ENCODE measurements around the gene SDSL. TPM values are rescaled to one million over a fixed set of nuclear protein-coding genes. Genes with fewer than 3 reads are reported as not detected.
A peak's percentile ranks its signal among the peaks of the same experiment; 100 is the strongest.

The SDSL gene
- total and polyA plus RNA-seq, 8 donors = 5.4 to 14.2 (median 9.6) TPM

GRCh38 chr12:113395119-113395518 is 27.1 kb upstream of the SDSL start:
- Histone ChIP-seq H3K36me3 (no peaks in the 10 kb centered on the region), H3K27ac (no peak overlapping the region), H3K4me1 (no peaks in the 10 kb centered on the region), H3K9me3 (no peaks in the 10 kb centered on the region), H3K4me3 (no peak overlapping the region), H3K27me3 (no peaks in the 10 kb centered on the region)
- intact Hi-C loops (cut with DNase I) = no loop called here
- DNase-seq = no peak
- TF ChIP-seq CTCF (IDR thresholded peaks at IDR 0.05) = no peak
- no peak for FAIRE-seq
- WGBS, 2 donors = 80 to 83% methylated on average over 5 of the region's 5 CpGs
- ATAC-seq = no peak

- Histone ChIP-seq H3K27ac (no peak overlapping the region), H3K4me3 (no peak overlapping the region), H3K36me3 (no peaks in the 10 kb centered on the region), H3K27me3 (no peaks in the 10 kb centered on the region), H3K9me3 (no peaks in the 10 kb centered on the region), H3K4me1 (no peaks in the 10 kb centered on the region)
- TF ChIP-seq CTCF (IDR thresholded peaks at IDR 0.05) = no peak
- FAIRE-seq = no peak
- ATAC-seq = no peak
- intact Hi-C loops (cut with DNase I) = no loop called here
- no peak for DNase-seq
Observed at GRCh38 chr12:113396200-113396599, 26.0 kb upstream of the SDSL start.

DNA sequence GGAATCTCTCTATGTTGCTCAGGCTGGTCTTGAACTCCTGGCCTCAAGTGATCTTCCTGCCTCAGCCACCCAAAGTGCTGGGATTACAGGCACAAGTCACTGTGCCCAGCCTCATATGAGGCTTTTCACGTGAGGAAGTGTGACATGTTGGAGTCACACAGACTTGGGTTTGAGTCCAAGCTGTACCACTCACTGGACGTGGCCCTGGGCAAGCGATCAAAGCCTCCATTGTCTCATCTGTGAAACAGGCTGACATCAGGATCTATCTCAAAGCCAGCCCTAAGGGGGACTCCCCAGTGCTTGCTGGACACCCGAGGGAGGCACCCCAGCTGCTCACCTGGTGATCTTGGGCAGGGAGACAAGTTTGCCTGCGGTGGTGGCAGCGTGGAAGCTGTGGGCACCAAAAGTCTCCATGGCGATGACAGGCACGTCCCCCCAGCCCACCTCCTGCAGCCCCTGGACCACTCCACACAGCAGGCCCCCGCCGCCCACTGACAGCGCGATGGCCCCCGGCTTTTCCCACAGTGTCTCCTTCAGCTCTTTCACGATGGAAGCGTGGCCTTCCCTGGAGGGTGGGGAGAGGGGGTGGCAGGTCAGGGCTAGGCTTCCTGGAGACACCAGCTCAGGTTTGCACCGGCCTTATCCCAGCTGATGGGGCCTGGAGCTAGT is 25.2 kb upstream of the SDSL start:
- no peak overlapping the region for H3K4me3 ChIP-seq
- ATAC-seq = no peak
- intact Hi-C loops (cut with DNase I) = no loop called here
- H3K9me3 ChIP-seq = no peaks in the 10 kb centered on the region
- H3K27ac ChIP-seq = no peak overlapping the region
- peak in 1 of 6 donors; percentile 51 for DNase-seq
- TF ChIP-seq CTCF (IDR thresholded peaks at IDR 0.05) = no peak
- H3K4me1 ChIP-seq = no peaks in the 10 kb centered on the region
- no peak for FAIRE-seq
- 40 to 41% methylated on average over 16 of the region's 16 CpGs for WGBS, 2 donors
- no peaks in the 10 kb centered on the region for H3K27me3 ChIP-seq
- no peaks in the 10 kb centered on the region for H3K36me3 ChIP-seq

GRCh38 chr12:113397497-113398197 is 24.5 kb upstream of the SDSL start:
- no peak for ATAC-seq
- peak in 1 of 6 donors; percentile 6 for DNase-seq
- intact Hi-C loops (cut with DNase I) = no loop called here
- Histone ChIP-seq H3K27ac (no peak overlapping the region), H3K4me3 (no peak overlapping the region), H3K27me3 (no peaks in the 10 kb centered on the region), H3K4me1 (no peaks in the 10 kb centered on the region), H3K9me3 (no peaks in the 10 kb centered on the region), H3K36me3 (no peaks in the 10 kb centered on the region)
- no peak for TF ChIP-seq CTCF (IDR thresholded peaks at IDR 0.05)
- WGBS, 2 donors = 30 to 32% methylated on average over 10 of the region's 10 CpGs
- FAIRE-seq = no peak
